NT2/D1 (cell line): ENCODE results near the gene POLR1A.

Source experiments
- SUZ12 ChIP-seq: IDR thresholded peaks from 2 replicates; pipeline ENCODE4 v1.6.1; 2011; ENCODE audit not compliant: insufficient read length, insufficient read depth; ENCODE audit errors: extremely low read depth
- YY1 ChIP-seq: IDR thresholded peaks from 2 replicates; pipeline ENCODE4 v1.6.1; 2011; ENCODE audit not compliant: insufficient read length, insufficient read depth

DNA sequence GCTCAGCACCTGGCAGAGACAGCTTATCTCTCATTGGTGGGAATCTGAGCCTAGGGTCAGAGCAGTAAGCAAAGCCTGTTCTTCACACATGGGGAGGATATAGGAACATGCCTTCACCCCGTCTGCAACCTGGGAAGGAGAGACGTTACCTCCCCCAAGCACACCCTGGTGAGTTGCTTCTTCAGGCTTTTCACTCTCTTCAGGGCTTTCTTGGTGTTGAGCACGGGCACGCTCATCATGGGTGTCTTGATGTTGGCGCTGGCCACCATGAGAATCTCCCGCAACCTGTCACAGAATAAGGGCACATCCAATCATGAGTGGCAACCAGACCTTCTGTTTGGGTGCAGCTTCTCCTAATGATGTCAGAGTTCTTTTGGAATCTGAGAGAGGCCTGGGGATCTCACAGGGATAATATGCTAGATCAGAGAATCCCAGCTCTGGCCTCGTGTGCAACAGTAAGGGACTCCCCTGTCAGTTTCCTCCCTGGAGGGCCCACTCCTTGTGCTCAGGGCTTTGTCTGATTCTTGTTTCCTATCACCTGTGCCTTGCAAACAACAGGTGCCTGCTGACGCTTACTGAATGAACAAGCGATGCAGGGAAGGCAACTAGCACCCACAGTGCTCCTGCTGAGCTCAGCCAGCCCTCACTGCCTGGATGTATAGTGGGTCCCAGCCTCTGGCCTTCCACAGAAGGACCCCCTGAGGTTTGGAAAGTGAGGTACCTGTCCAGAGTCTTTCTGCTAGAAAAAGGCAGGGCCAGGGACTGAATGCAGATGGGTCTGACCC lies 66.3 kb downstream of the POLR1A start:
- no peak for TF ChIP-seq SUZ12
- no peak for TF ChIP-seq YY1
